Neural cell (in vitro differentiated cells): ENCODE data around the gene ARHGAP10. TPM values are rescaled to one million over a fixed set of nuclear protein-coding genes. Genes with fewer than 3 reads are reported as not detected.

Experiments used
- H2AFZ ChIP-seq: fragments of 200-600, 300-800 bp; sonication (generic), shearing (Covaris generic); 2 replicates; pipeline ENCODE4 v1.6.0; 2014; ENCODE audit warnings: low read depth, mild to moderate bottlenecking, antibody characterized with exemption, low read length, moderate library complexity
- H3F3A ChIP-seq: fragments of 200-600 bp; shearing (Covaris generic); 2 replicates; pipeline ENCODE4 v1.6.1; 2016; ENCODE audit warnings: mild to moderate bottlenecking, moderate library complexity, mixed read lengths, antibody characterized with exemption, low read length; ENCODE audit not compliant: insufficient read depth, poor library complexity, severe bottlenecking
- H3K27ac ChIP-seq: fragments of 200-600, 300-800 bp; sonication (generic), shearing (Covaris generic); 2 replicates; pipeline ENCODE4 v1.5.1; 2014; ENCODE audit warnings: mild to moderate bottlenecking, low read length, moderate library complexity
- H3K27me3 ChIP-seq: fragments of 300-800, 200-600 bp; sonication (generic), shearing (Covaris generic); 2 replicates; pipeline ENCODE4 v1.6.0; 2014; ENCODE audit warnings: mild to moderate bottlenecking, low read depth, low read length, moderate library complexity; ENCODE audit not compliant: insufficient read depth
- H3K36me3 ChIP-seq: fragments of 300-800, 200-600 bp; sonication (generic), shearing (Covaris generic); 2 replicates; pipeline ENCODE4 v1.5.1; 2014; ENCODE audit warnings: mild to moderate bottlenecking, antibody characterized with exemption, low read length, moderate library complexity; ENCODE audit not compliant: insufficient read depth
- H3K4me2 ChIP-seq: fragments of 300-800, 200-600 bp; sonication (generic), shearing (Covaris generic); 2 replicates; pipeline ENCODE4 v1.6.0; 2014; ENCODE audit warnings: mild to moderate bottlenecking, low read length
- H3K4me3 ChIP-seq: fragments of 300-800, 200-600 bp; sonication (generic), shearing (Covaris generic); 2 replicates; pipeline ENCODE4 v1.5.1; 2014; ENCODE audit warnings: mild to moderate bottlenecking, low read length, moderate library complexity
- H3K79me2 ChIP-seq: fragments of 200-600 bp; shearing (Covaris generic); replicated peaks from 2 replicates; pipeline ENCODE4 v1.6.0; 2014; ENCODE audit warnings: mild to moderate bottlenecking, low read length, moderate library complexity; ENCODE audit not compliant: insufficient read depth
- H3K9ac ChIP-seq: fragments of 300-800, 200-600 bp; sonication (generic), shearing (Covaris generic); 2 replicates; pipeline ENCODE4 v1.6.1; 2016; ENCODE audit warnings: mild to moderate bottlenecking, low read length, mixed read lengths
- H3K9me2 ChIP-seq: fragments of 200-600 bp; shearing (Covaris generic); 2 replicates; pipeline ENCODE4 v1.6.1; 2016; ENCODE audit warnings: mild to moderate bottlenecking, low read length, mixed read lengths; ENCODE audit not compliant: insufficient read depth
- H3K9me3 ChIP-seq: fragments of 200-600, 300-800 bp; sonication (generic), shearing (Covaris generic); 2 replicates; pipeline ENCODE4 v1.6.1; 2016; ENCODE audit warnings: mild to moderate bottlenecking, mixed run types, low read length, moderate library complexity, mixed read lengths
- H4K20me1 ChIP-seq: fragments of 200-600 bp; shearing (Covaris generic); 2 replicates; pipeline ENCODE4 v1.6.1; 2016; ENCODE audit warnings: mild to moderate bottlenecking, mixed run types; ENCODE audit not compliant: insufficient read depth
- CTCF ChIP-seq: fragments of 450-650 bp; IDR thresholded peaks from 2 replicates; pipeline ENCODE4 v1.5.1; 2014; ENCODE audit warnings: antibody characterized with exemption, mild to moderate bottlenecking, moderate library complexity; ENCODE audit not compliant: poor library complexity, severe bottlenecking
- EP300 ChIP-seq: fragments of 450-650 bp; conservative IDR thresholded peaks from 2 replicates; pipeline ENCODE4 v1.6.1; 2014; ENCODE audit warnings: antibody characterized with exemption, mild to moderate bottlenecking, moderate library complexity; ENCODE audit not compliant: poor library complexity, severe bottlenecking
- EZH2 ChIP-seq: fragments of 200-600, 300-800 bp; shearing (Covaris generic), sonication (generic); IDR thresholded peaks from 2 replicates; pipeline ENCODE4 v1.6.1; 2014; ENCODE audit warnings: antibody characterized with exemption, low read length, borderline replicate concordance, mild to moderate bottlenecking; ENCODE audit not compliant: insufficient read depth, poor library complexity, severe bottlenecking
- MXI1 ChIP-seq: fragments of 450-650 bp; conservative IDR thresholded peaks from 2 replicates; pipeline ENCODE4 v1.6.1; 2014; ENCODE audit warnings: antibody characterized with exemption, mild to moderate bottlenecking; ENCODE audit not compliant: poor library complexity, severe bottlenecking
- POLR2AphosphoS5 ChIP-seq: IDR thresholded peaks from 2 replicates; pipeline ENCODE4 v1.6.1; 2012
- RAD21 ChIP-seq: fragments of 450-650 bp; conservative IDR thresholded peaks from 2 replicates; pipeline ENCODE4 v1.6.1; 2014; ENCODE audit warnings: antibody characterized with exemption, mild to moderate bottlenecking, moderate library complexity
- REST ChIP-seq: IDR thresholded peaks from 2 replicates; pipeline ENCODE4 v1.6.1; 2012; ENCODE audit warnings: borderline replicate concordance
- SMC3 ChIP-seq: fragments of 450-650 bp; conservative IDR thresholded peaks from 2 replicates; pipeline ENCODE4 v1.6.1; 2014; ENCODE audit warnings: antibody characterized with exemption, mild to moderate bottlenecking, moderate library complexity; ENCODE audit not compliant: poor library complexity
- TAF1 ChIP-seq: IDR thresholded peaks from 2 replicates; pipeline ENCODE4 v1.6.1; 2012; ENCODE audit warnings: low read depth
- polyA plus RNA-seq: library from polyadenylated mRNA; depleted of rRNA; stranded (reverse); fragments of >200 nt; gene quantifications from 2 replicates; pipeline ENCODE4 v1.2.3, GENCODE V29; 2014

Gene ARHGAP10
- polyA plus RNA-seq, 1 donor from 2014 or later, result 1.2 TPM

GRCh38 chr4:148023512-148024181 lies 291.8 kb downstream of the ARHGAP10 start:
- no peaks in the 10 kb centered on the region for H3K9me2 ChIP-seq
- no peak overlapping the region for H2AFZ ChIP-seq
- no peak overlapping the region for H3K4me2 ChIP-seq
- H3K27ac ChIP-seq, result no peak overlapping the region
- no peaks in the 10 kb centered on the region for H3K27me3 ChIP-seq
- TF ChIP-seq EP300 (no peak), SMC3 (no peak), CTCF (no peak), MXI1 (no peak), POLR2AphosphoS5 (no peak), REST (no peak), EZH2 (no peak), RAD21 (no peak), TAF1 (no peak)
- H3K9ac ChIP-seq, result no peak overlapping the region
- peaks cover 3% of the 10 kb centered on the region for H3K9me3 ChIP-seq
- no peaks in the 10 kb centered on the region for H3K36me3 ChIP-seq
- no peaks in the 10 kb centered on the region for H4K20me1 ChIP-seq
- H3F3A ChIP-seq, result no peaks in the 10 kb centered on the region
- no peak overlapping the region for H3K4me3 ChIP-seq
- no peaks in the 10 kb centered on the region for H3K79me2 ChIP-seq

GRCh38 chr4:148025981-148026380 lies 294.1 kb downstream of the ARHGAP10 start:
- no peaks in the 10 kb centered on the region for H4K20me1 ChIP-seq
- H3F3A ChIP-seq, result no peaks in the 10 kb centered on the region
- no peaks in the 10 kb centered on the region for H3K36me3 ChIP-seq
- H3K9ac ChIP-seq, result no peak overlapping the region
- H3K27ac ChIP-seq, result no peak overlapping the region
- peaks cover 3% of the 10 kb centered on the region for H3K9me3 ChIP-seq
- TF ChIP-seq SMC3 (no peak), POLR2AphosphoS5 (no peak), MXI1 (no peak), REST (no peak), CTCF (no peak), RAD21 (no peak), TAF1 (no peak), EP300 (no peak), EZH2 (no peak)
- H3K4me3 ChIP-seq, result no peak overlapping the region
- no peaks in the 10 kb centered on the region for H3K27me3 ChIP-seq
- no peaks in the 10 kb centered on the region for H3K9me2 ChIP-seq
- no peak overlapping the region for H3K4me2 ChIP-seq
- H2AFZ ChIP-seq, result no peak overlapping the region
- no peaks in the 10 kb centered on the region for H3K79me2 ChIP-seq
